Suprapubic skin (tissue), 4 donors: ENCODE data around the gene TWSG1.

Experiments
- EP300 ChIP-seq: sonication (generic); formaldehyde crosslinking; IDR thresholded peaks from one replicate; pipeline ENCODE4 v1.6.1; 2017; ENCODE audit warnings: antibody characterized with exemption
- POLR2A ChIP-seq, 2 donors: fragments of 450-650 bp; IDR thresholded peaks; one replicate each; pipeline ENCODE4 v1.6.1; 2017; ENCODE audit warnings: antibody characterized with exemption in 2 of 2, mild to moderate bottlenecking in 2 of 2, moderate library complexity in 2 of 2
- POLR2AphosphoS5 ChIP-seq, 3 donors: sonication (generic); formaldehyde crosslinking; IDR thresholded peaks; one replicate each; pipeline ENCODE4 v1.6.1; 2017; ENCODE audit warnings: antibody characterized with exemption in 3 of 3
- TF ChIP-seq, protein P1 (sequence below), 2 donors: fragments of 200-600 bp in 1 of 2; fragments of 450-650 bp in 1 of 2; sonication (generic) in 1 of 2; IDR thresholded peaks; one replicate each; pipeline ENCODE4 v1.5.1; 2016 to 2019; ENCODE audit warnings: antibody characterized with exemption in 2 of 2, mild to moderate bottlenecking in 1 of 2, moderate library complexity in 1 of 2

DNA sequence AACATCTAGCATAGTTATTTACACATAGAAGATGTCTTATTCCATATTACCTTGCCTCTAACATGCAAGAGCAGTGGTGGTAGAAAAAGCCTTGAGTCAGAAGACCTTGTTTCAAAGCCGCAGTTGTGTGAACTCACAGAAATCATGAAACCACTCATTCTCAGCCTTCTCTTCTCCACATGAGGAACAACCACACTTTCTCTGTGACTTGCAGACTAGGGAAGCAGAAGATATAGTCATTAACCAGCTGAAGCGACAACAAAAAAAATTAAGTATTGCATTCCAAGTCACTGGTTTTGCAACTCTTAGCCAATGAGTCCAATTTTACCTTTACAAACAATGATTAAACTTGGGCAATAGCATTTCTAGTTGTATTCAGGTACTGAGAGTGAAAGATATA is 19.0 kb downstream of the TWSG1 start:
- no peak for TF ChIP-seq POLR2AphosphoS5 (IDR thresholded peaks at IDR 0.05)
- TF ChIP-seq, protein P1, sequence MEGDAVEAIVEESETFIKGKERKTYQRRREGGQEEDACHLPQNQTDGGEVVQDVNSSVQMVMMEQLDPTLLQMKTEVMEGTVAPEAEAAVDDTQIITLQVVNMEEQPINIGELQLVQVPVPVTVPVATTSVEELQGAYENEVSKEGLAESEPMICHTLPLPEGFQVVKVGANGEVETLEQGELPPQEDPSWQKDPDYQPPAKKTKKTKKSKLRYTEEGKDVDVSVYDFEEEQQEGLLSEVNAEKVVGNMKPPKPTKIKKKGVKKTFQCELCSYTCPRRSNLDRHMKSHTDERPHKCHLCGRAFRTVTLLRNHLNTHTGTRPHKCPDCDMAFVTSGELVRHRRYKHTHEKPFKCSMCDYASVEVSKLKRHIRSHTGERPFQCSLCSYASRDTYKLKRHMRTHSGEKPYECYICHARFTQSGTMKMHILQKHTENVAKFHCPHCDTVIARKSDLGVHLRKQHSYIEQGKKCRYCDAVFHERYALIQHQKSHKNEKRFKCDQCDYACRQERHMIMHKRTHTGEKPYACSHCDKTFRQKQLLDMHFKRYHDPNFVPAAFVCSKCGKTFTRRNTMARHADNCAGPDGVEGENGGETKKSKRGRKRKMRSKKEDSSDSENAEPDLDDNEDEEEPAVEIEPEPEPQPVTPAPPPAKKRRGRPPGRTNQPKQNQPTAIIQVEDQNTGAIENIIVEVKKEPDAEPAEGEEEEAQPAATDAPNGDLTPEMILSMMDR (IDR thresholded peaks at IDR 0.05): no peak
- no peak for TF ChIP-seq POLR2A (IDR thresholded peaks at IDR 0.05)
- TF ChIP-seq EP300: no peak
